Astrocyte of the spinal cord (primary cell): ENCODE data around the gene SLC18A2.

Experiments
- DNase-seq: peaks from one replicate; pipeline ENCODE4 v3.0.0; 2011; ENCODE audit warnings: low read depth, low spot score
- H3K4me3 ChIP-seq: 2 replicates; pipeline ENCODE4 v1.5.1; 2011; ENCODE audit warnings: low read depth, mild to moderate bottlenecking, low read length, moderate library complexity
- CTCF ChIP-seq: IDR thresholded peaks from 2 replicates; pipeline ENCODE4 v1.5.1; 2012; ENCODE audit warnings: low read depth, mild to moderate bottlenecking, low read length, inconsistent platforms
- in situ Hi-C: cut with HindIII; loops from 2 replicates; pipeline ENCODE4 v1.10.0; 2017; ENCODE audit warnings: low sequenced_read_pairs

SLC18A2 gene

GRCh38 chr10:117254774-117255735 lies 14.1 kb downstream of the SLC18A2 start:
- TF ChIP-seq CTCF = no peak

GRCh38 chr10:117255835-117256460 lies 15.0 kb downstream of the SLC18A2 start:
- no peak for DNase-seq
- in situ Hi-C loops = no loop called here
- no peak overlapping the region for H3K4me3 ChIP-seq
- no peak for TF ChIP-seq CTCF

More at GRCh38 chr10:117254774-117255735, 14.1 kb downstream of the SLC18A2 start:
- DNase-seq = no peak
- no peak overlapping the region for H3K4me3 ChIP-seq
- in situ Hi-C loops = no loop called here

- in situ Hi-C loops = no loop called here
- H3K4me3 ChIP-seq = no peak overlapping the region
- no peak for DNase-seq
- no peak for TF ChIP-seq CTCF
Measured at GRCh38 chr10:117256910-117257309, 16.0 kb downstream of the SLC18A2 start.

- no peak overlapping the region for H3K4me3 ChIP-seq
- no peak for DNase-seq
- no peak for TF ChIP-seq CTCF
- in situ Hi-C loops = no loop called here
Measured at GRCh38 chr10:117257721-117258120, 16.8 kb downstream of the SLC18A2 start.

GRCh38 chr10:117259279-117259678 lies 18.4 kb downstream of the SLC18A2 start:
- TF ChIP-seq CTCF = no peak
- in situ Hi-C loops = no loop called here
- DNase-seq = no peak
- no peak overlapping the region for H3K4me3 ChIP-seq

- TF ChIP-seq CTCF = no peak
- in situ Hi-C loops = no loop called here
- no peak for DNase-seq
- no peak overlapping the region for H3K4me3 ChIP-seq
Measured at GRCh38 chr10:117260084-117260483, 19.2 kb downstream of the SLC18A2 start.
